Right lobe of liver (tissue), 6 donors: ENCODE results near the gene SLC24A3. TPM values are rescaled to one million over a fixed set of nuclear protein-coding genes. Genes with fewer than 3 reads are reported as not detected.

Experiments
- ATAC-seq, 4 donors: fragments of 200-7000 bp; cut with Tn5 transposase; one replicate each; pipeline ENCODE4 v1.9.1; 2020; ENCODE audit warnings: mild to moderate bottlenecking in 4 of 4, moderate library complexity in 4 of 4
- DNase-seq, 3 donors: peaks; one replicate each; pipeline ENCODE4 v3.0.0-alpha.2; 2020
- H3K27ac ChIP-seq, 3 donors: fragments of 200-600 bp; one replicate each; pipeline ENCODE4 v1.8.0; 2022
- H3K27me3 ChIP-seq, 2 donors: fragments of 200-600 bp; one replicate each; pipeline ENCODE4 v1.8.0; 2022
- H3K36me3 ChIP-seq, 4 donors: fragments of 200-600 bp; sonication (generic) in 1 of 4; one replicate each; pipeline versions ENCODE4 v1.5.1 to v1.8.0; 2017 to 2022; ENCODE audit warnings: control low read depth in 1 of 4
- H3K4me1 ChIP-seq, 4 donors: fragments of 200-600 bp; sonication (generic) in 1 of 4; one replicate each; pipeline versions ENCODE4 v1.5.1 to v1.8.0; 2017 to 2022; ENCODE audit warnings: control low read depth in 1 of 4
- H3K4me3 ChIP-seq, 3 donors: fragments of 200-600 bp; one replicate each; pipeline ENCODE4 v1.8.0; 2022
- H3K9me3 ChIP-seq, 4 donors: fragments of 200-600 bp; sonication (generic) in 1 of 4; one replicate each; pipeline versions ENCODE4 v1.5.1 to v1.8.0; 2017 to 2022; ENCODE audit warnings: control low read depth in 1 of 4
- CTCF ChIP-seq, 4 donors: fragments of 200-600 bp in 3 of 4; fragments of 450-650 bp in 1 of 4; IDR thresholded peaks; one replicate each; pipeline versions ENCODE4 v1.5.1 to v1.8.0; 2016 to 2022; ENCODE audit warnings: antibody characterized with exemption in 4 of 4, mild to moderate bottlenecking in 2 of 4
- POLR2A ChIP-seq: fragments of 450-650 bp; IDR thresholded peaks from one replicate; pipeline ENCODE4 v1.6.1; 2017; ENCODE audit warnings: antibody characterized with exemption, mild to moderate bottlenecking
- WGBS: methylation state at CpG from one replicate; pipeline ENCODE4 v1.1.6; 2018; ENCODE audit warnings: low coverage, low lambda C conversion rate; ENCODE audit not compliant: insufficient coverage; ENCODE audit errors: missing lambda C conversion rate; 5-methylcytosine and 5-hydroxymethylcytosine counted together
- intact Hi-C, 2 donors: fragments of 100-400 bp; cut with DNase I; formaldehyde crosslinking; loops; one replicate each; pipeline versions ENCODE4 v1.11.2 to v1.14.1; 2022
- total RNA-seq, 6 experiments: library from RNA; depleted of rRNA in 2 of 6; stranded (reverse); fragments of >200 nt in 2 of 6; fragmentation: NEBNext Ultra II Directional in 3 of 6; extraction: Animal tissue kit (Norgen Biotek cat#: 25700) in 3 of 6; gene quantifications; one replicate each; pipeline versions ENCODE4 v1.1.0 to v1.2.4, GENCODE V29; 2016 to 2023
- donor health status: DM: no; HTN: yes; CAD: no.
- donor health status: DM: no; HTN: no; CAD: no.
- donor health status: DM: no; HTN: no; CAD: no.
- donor health status: DM: no; HTN: yes; CAD: no.
- donor health status: DM: no; HTN: yes; CAD: no.

Gene SLC24A3
- total RNA-seq, 6 experiments from 2014 or later: 0.06 to 0.49 (median 0.27) TPM

GRCh38 chr20:19498756-19499155 lies 286.3 kb downstream of the SLC24A3 start:
- no peak for TF ChIP-seq POLR2A
- no peak for TF ChIP-seq CTCF (IDR thresholded peaks at IDR 0.05)
- no peaks in the 10 kb centered on the region for H3K9me3 ChIP-seq
- DNase-seq (no peak), ATAC-seq (no peak)
- H3K36me3 ChIP-seq: no peaks in the 10 kb centered on the region
- no peak overlapping the region for H3K27ac ChIP-seq
- intact Hi-C loops: no loop called here
- no peak overlapping the region for H3K4me3 ChIP-seq
- no peaks in the 10 kb centered on the region for H3K27me3 ChIP-seq
- H3K4me1 ChIP-seq: no peaks in the 10 kb centered on the region
- 49% methylated on average over 3 of the region's 5 CpGs for WGBS

DNA sequence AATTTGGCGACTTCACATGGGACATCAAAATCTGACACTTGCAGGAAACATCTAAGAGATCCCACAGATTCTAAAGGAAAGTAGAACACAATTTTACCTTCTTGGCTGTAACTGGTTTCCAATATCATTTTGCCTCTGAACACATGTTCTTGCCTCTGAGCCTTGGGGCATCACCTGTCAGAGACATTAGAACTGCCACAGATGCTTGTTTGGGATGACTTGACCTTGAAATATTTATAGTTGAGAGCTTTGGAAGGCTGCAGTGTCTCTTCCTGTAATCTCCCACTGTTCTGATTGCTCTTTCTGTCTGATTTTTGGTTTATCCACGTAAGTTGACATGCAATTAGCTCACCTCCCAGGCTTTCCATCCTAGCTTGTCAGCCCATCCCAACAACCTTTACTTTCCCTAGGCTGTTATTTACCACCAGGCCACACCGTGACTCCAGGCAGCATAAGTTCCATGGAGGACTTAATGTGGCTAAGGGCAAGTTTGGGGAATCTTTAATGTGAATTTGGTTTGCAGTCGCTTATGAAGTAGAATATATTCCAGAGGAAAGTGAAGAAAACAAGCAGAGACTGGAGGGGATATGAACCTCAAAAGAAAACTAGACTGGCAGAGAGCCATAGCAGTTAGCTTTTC lies 289.2 kb downstream of the SLC24A3 start:
- H3K9me3 ChIP-seq: no peaks in the 10 kb centered on the region
- 54% methylated on average over 4 of the region's 4 CpGs for WGBS

DNA sequence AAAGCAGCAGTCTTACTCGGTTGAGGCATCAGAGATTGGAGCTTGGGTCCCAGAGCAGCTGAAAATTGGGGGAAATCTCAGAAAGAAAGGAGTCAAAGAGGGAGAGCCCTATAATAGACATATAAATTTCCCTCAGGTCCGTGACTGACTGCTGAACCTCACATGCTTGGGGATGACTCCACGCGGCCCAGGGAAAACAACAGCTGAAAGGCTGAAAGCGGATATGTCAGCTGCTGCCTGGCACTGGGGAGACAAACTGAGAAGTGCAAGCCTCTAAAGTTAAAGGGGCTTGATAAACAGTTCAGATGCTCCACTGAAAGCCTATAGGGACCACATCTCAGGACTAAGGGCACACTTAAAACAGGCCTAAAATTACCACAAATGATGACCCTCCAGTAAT lies 289.7 kb downstream of the SLC24A3 start:
- no peaks in the 10 kb centered on the region for H3K9me3 ChIP-seq
- H3K27ac ChIP-seq: no peak overlapping the region
- no peak for ATAC-seq
- no peaks in the 10 kb centered on the region for H3K36me3 ChIP-seq
- intact Hi-C loops: no loop called here
- no peak overlapping the region for H3K4me3 ChIP-seq
- TF ChIP-seq POLR2A (no peak), CTCF (IDR thresholded peaks at IDR 0.05) (no peak)
- no peaks in the 10 kb centered on the region for H3K4me1 ChIP-seq
- H3K27me3 ChIP-seq: no peaks in the 10 kb centered on the region
- DNase-seq: no peak
- 52% methylated on average over 4 of the region's 5 CpGs for WGBS

More for the DNA sequence above, 289.2 kb downstream of the SLC24A3 start:
- Histone ChIP-seq H3K27ac (no peak overlapping the region), H3K27me3 (no peaks in the 10 kb centered on the region), H3K4me3 (no peak overlapping the region), H3K4me1 (no peaks in the 10 kb centered on the region), H3K36me3 (no peaks in the 10 kb centered on the region)
- ATAC-seq (no peak), DNase-seq (no peak)
- TF ChIP-seq POLR2A (no peak), CTCF (IDR thresholded peaks at IDR 0.05) (no peak)
- intact Hi-C loops: no loop called here

DNA sequence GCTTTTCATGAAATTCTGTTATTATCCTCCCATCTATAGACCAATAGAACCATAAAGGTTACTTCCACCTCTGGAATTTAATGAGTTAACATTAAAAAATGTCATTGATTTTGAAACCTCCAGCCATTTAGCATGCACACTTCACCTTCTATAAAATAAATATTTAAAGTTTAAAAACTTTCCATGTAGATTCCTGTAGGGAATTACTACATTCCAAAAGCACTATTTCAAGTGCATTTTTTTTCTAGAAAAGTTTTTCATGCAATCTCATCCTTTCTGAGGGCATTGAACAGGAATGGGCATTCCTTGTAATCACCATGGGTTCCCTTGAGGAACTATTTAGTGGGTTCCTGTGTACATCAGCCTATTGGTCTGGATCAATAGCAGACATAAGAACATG lies 291.8 kb downstream of the SLC24A3 start:
- intact Hi-C loops: no loop called here
- DNase-seq (no peak), ATAC-seq (no peak)
- Histone ChIP-seq H3K4me1 (no peaks in the 10 kb centered on the region), H3K4me3 (no peak overlapping the region), H3K27ac (no peak overlapping the region), H3K27me3 (no peaks in the 10 kb centered on the region), H3K36me3 (no peaks in the 10 kb centered on the region), H3K9me3 (no peaks in the 10 kb centered on the region)
- TF ChIP-seq POLR2A: no peak
- TF ChIP-seq CTCF (IDR thresholded peaks at IDR 0.05): no peak

DNA sequence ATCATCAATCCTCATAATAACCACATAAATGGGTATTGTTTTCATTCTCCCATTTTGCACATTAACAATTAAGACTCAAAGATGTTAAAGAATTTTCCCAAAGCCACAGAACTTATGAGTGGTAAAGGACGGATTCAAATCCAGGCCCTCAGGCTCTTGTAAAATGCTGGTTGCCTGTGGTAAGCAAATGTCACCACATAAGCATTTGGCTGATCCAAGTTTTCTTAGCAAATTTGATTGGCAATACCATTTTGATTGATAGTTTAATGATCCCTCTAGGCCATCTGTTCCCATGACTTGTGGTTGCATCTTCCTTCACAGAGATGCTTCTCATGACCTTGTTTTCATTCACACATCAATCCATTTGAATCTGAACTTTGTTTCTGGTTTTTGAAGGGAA lies 293.6 kb downstream of the SLC24A3 start:
- no peak for DNase-seq
- H3K4me1 ChIP-seq: no peaks in the 10 kb centered on the region
- no peak overlapping the region for H3K27ac ChIP-seq
- H3K27me3 ChIP-seq: no peaks in the 10 kb centered on the region
- intact Hi-C loops: no loop called here
- H3K4me3 ChIP-seq: no peak overlapping the region
- H3K36me3 ChIP-seq: no peaks in the 10 kb centered on the region
- ATAC-seq: no peak
- no peaks in the 10 kb centered on the region for H3K9me3 ChIP-seq
- no peak for TF ChIP-seq POLR2A
- no peak for TF ChIP-seq CTCF (IDR thresholded peaks at IDR 0.05)
- 20% methylated on average over 1 of the region's 1 CpG for WGBS
